Thyroid gland (tissue), 4 donors: Measurements from ENCODE around the gene NT5C3B. TPM values are rescaled to one million over a fixed set of nuclear protein-coding genes. Genes with fewer than 3 reads are reported as not detected.
"Not testable (repeated sequence)": the region's sequence is repeated elsewhere in the genome, so short reads cannot be mapped to it uniquely, and the experiment has no call there.

Source experiments
- DNase-seq, 2 donors: peaks; one replicate each; pipeline ENCODE4 v3.0.0-alpha.2; 2019
- H3K27ac ChIP-seq, 3 donors: fragments of 200-600 bp; sonication (generic); 1 replicate in 2 of 3; 2 replicates in 1 of 3; pipeline ENCODE4 v1.5.1; 2016 to 2019; ENCODE audit warnings: mild to moderate bottlenecking in 1 of 3, moderate library complexity in 1 of 3
- H3K27me3 ChIP-seq: fragments of 200-600 bp; sonication (generic); one replicate; pipeline ENCODE4 v1.5.1; 2019
- H3K36me3 ChIP-seq, 2 donors: fragments of 200-600 bp; sonication (generic); one replicate each; pipeline ENCODE4 v1.5.1; 2016 to 2019
- H3K4me1 ChIP-seq, 2 donors: fragments of 200-600 bp; sonication (generic); one replicate each; pipeline ENCODE4 v1.5.1; 2017 to 2019
- H3K4me3 ChIP-seq, 3 donors: fragments of 200-600 bp; sonication (generic); replicated peaks in 1 of 3; 1 replicate in 2 of 3; 2 replicates in 1 of 3; pipeline ENCODE4 v1.5.1; 2016; ENCODE audit warnings: mild to moderate bottlenecking in 1 of 3
- H3K9me3 ChIP-seq: fragments of 200-600 bp; sonication (generic); one replicate; pipeline ENCODE4 v1.5.1; 2017
- CTCF ChIP-seq, 6 experiments: fragments of 200-600 bp in 3 of 6; fragments of 450-650 bp in 3 of 6; sonication (generic) in 3 of 6; IDR thresholded peaks; one replicate each; pipeline ENCODE4 v1.5.1; 2016 to 2019; ENCODE audit warnings: antibody characterized with exemption in 6 of 6, mild to moderate bottlenecking in 2 of 6, inconsistent platforms in 1 of 6, moderate library complexity in 1 of 6
- POLR2A ChIP-seq, 2 donors: fragments of 450-650 bp; IDR thresholded peaks; one replicate each; pipeline ENCODE4 v1.6.1; 2017; ENCODE audit warnings: antibody characterized with exemption in 2 of 2, mild to moderate bottlenecking in 2 of 2, moderate library complexity in 1 of 2
- WGBS, 2 donors: methylation state at CpG; one replicate each; pipeline ENCODE4 v1.1.5; 2017; 5-methylcytosine and 5-hydroxymethylcytosine counted together
- intact Hi-C: fragments of 100-400 bp; cut with DNase I; formaldehyde crosslinking; loops from one replicate; pipeline ENCODE4 v1.15.1; 2023
- total RNA-seq, 4 donors: library from RNA; depleted of rRNA; stranded (reverse); fragments of >200 nt; gene quantifications; one replicate each; pipeline ENCODE4 v1.2.3, GENCODE V29; 2016

Gene NT5C3B
- total RNA-seq, 4 donors from 2014 or later: 97.3 to 132 (median 110) TPM

- intact Hi-C loops: no loop called here
- TF ChIP-seq POLR2A (IDR thresholded peaks at IDR 0.05): no peak
- TF ChIP-seq CTCF (IDR thresholded peaks at IDR 0.05): no peak
- WGBS, 2 donors: 84 to 90% methylated on average over 14 to 15 of the region's 15 CpGs
Measured at GRCh38 chr17:41837761-41838538, 1.9 kb upstream of the NT5C3B start, which contains the start of gene KLHL10. KLHL10 (plus strand) TSS chr17:41837825; CDS start chr17:41837933, 108 bp downstream.

GRCh38 chr17:41836550-41837196 is 641 bp upstream of the NT5C3B start:
- Histone ChIP-seq H3K9me3 (no peaks in the 10 kb centered on the region), H3K27ac (peak overlapping the region; percentile 79 to 92 (median 88)), H3K4me3 (peak overlapping the region in 1 of 3 donors; percentile 93), H3K27me3 (no peaks in the 10 kb centered on the region), H3K4me1 (peaks cover 26% of the 10 kb centered on the region in 2 donors), H3K36me3 (peaks cover 0 to 6% of the 10 kb centered on the region in 2 donors)
- TF ChIP-seq CTCF (IDR thresholded peaks at IDR 0.05): no peak
- DNase-seq: peak in 1 of 2 donors; percentile 28
- intact Hi-C loops: no loop called here
- 43 to 52% methylated on average over 20 to 21 of the region's 21 CpGs for WGBS, 2 donors

More at GRCh38 chr17:41837761-41838538, 1.9 kb upstream of the NT5C3B start, which contains the start of gene KLHL10:
- no peaks in the 10 kb centered on the region for H3K9me3 ChIP-seq
- no peak within 1 kb of the TSS for H3K4me3 ChIP-seq
- H3K27ac ChIP-seq: peak within 1 kb of the TSS; percentile 79 to 92 (median 88)
- no peaks in the 10 kb centered on the region for H3K27me3 ChIP-seq
- H3K36me3 ChIP-seq: no peaks in the 10 kb centered on the region
- no peak for DNase-seq
- peaks cover 26% of the 10 kb centered on the region in 2 donors for H3K4me1 ChIP-seq

GRCh38 chr17:41835214-41835799 is 725 bp downstream of the NT5C3B start:
- intact Hi-C loops: no loop called here
- TF ChIP-seq POLR2A (IDR thresholded peaks at IDR 0.05) (no peak), CTCF (IDR thresholded peaks at IDR 0.05) (no peak)
- DNase-seq: no peak
- H3K4me3 ChIP-seq: peak overlapping the region; percentile 61 to 93 (median 93)
- no peaks in the 10 kb centered on the region for H3K27me3 ChIP-seq
- no peaks in the 10 kb centered on the region for H3K9me3 ChIP-seq
- peaks cover 17% of the 10 kb centered on the region in 2 donors for H3K4me1 ChIP-seq
- WGBS, 2 donors: 20 to 25% methylated on average over 9 to 13 of the region's 13 CpGs
- peaks cover 3 to 16% of the 10 kb centered on the region in 2 donors for H3K36me3 ChIP-seq
- peak overlapping the region; percentile 79 to 92 (median 88) for H3K27ac ChIP-seq

GRCh38 chr17:41829961-41830360 is 6.1 kb downstream of the NT5C3B start:
- H3K9me3 ChIP-seq, intact Hi-C loops, H3K27me3 ChIP-seq, H3K27ac ChIP-seq, H3K4me1 ChIP-seq, DNase-seq, H3K4me3 ChIP-seq: not testable (repeated sequence)
- 86% methylated on average over 10 of the region's 10 CpGs for WGBS, 2 donors
- peaks cover 36 to 56% of the 10 kb centered on the region in 2 donors for H3K36me3 ChIP-seq

- H3K4me3 ChIP-seq: no peak overlapping the region
- no peaks in the 10 kb centered on the region for H3K9me3 ChIP-seq
- no peaks in the 10 kb centered on the region for H3K4me1 ChIP-seq
- TF ChIP-seq POLR2A (IDR thresholded peaks at IDR 0.05) (no peak), CTCF (IDR thresholded peaks at IDR 0.05) (no peak)
- H3K36me3 ChIP-seq: peaks cover 34 to 40% of the 10 kb centered on the region in 2 donors
- no peak for DNase-seq
- intact Hi-C loops: no loop called here
- no peaks in the 10 kb centered on the region for H3K27me3 ChIP-seq
- 94% methylated on average over 18 to 19 of the region's 19 CpGs for WGBS, 2 donors
- no peak overlapping the region for H3K27ac ChIP-seq
Measured at GRCh38 chr17:41825175-41825845, 10.7 kb downstream of the NT5C3B start.
